GM19238 (cell line): Measurements from ENCODE around the gene ZDHHC14.
A peak's percentile ranks its signal among the peaks of the same experiment; 100 is the strongest.
"Not testable (repeated sequence)": the region's sequence is repeated elsewhere in the genome, so short reads cannot be mapped to it uniquely, and the experiment has no call there.

Source experiments
- DNase-seq: peaks from one replicate; pipeline ENCODE4 v3.0.0; 2011; ENCODE audit warnings: low spot score; ENCODE audit not compliant: insufficient read length

Gene ZDHHC14

DNA sequence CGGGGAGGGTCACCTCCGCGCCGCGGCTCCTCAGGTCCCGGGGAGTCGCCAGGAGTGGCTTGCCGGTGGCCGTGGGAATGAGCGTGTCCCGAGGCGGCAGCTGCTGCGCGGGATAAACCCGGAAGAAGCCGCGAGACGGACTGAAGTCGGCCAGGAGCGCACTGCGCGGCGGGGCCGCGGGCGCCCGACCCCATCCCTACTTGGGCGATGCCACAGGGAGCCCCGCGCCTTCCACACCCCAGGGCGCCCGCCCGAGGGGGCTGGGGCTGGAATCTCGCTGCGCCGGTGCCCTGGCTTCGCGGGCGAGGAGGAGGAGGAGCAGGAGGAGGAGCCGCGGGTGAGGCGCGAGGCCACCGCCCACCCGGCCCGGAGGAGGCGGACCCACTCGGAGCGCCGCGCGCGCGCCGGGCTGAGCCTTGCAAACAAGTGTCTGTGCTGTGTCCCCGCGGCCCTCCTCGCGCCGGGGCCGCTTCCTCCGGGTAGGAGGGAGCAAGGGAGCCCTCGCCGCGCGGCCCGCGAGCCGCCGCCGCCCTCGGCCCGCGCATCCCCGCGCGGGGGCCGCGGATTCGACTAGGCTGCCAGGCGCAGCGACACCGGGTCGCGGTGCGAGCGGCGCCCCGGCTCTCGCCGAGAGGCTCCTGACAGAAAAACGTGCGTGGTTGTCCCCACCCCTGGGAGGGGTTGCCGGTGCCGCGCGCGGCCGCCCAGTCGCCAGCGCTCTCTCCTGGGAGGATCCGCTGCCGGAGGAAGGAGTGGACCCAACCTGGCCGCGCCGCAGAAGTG, at the start of gene ZDHHC14:
Gene ZDHHC14, plus strand, starts transcription at position 412 of the 783 bp plus-strand sequence.
- peak; percentile 79 for DNase-seq

DNA sequence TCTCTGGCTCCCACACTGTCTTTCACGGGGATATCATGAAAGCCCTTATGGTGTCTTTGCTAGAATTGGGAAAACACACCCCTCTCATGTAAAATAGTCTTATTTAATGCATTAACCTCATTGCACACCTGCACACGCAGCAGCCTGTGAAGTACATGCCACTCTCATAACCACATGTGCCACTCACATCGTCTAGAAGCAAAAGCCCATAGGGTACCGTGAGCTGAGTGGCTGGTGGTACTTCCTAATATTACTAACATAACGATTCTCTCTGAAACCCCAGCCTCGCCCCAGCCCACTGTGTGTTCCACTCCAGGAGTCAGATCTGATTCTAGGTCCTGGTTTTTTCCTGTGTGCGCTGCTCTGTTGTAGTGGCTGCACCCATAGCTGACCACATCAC, 48.2 kb upstream of the ZDHHC14 start:
- no peak for DNase-seq

DNA sequence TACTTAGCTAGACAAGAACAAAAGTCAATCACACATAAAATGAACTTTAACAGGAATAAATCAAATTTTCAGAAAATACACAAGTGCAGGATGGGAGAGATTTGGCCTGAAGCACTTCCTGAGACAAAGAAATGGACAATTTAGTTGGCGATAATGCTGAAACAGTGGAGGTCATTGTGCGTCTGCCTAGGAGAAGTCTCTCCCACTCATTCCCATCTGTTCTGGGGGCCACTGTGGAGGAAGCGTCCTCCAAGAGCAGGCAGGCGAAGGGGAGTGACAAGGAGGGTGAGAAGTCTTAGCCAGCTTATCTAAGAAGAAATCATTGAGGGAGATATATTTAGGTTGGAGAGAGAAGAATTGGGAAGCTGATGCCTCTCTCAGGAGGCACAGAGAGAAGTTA, 47.5 kb upstream of the ZDHHC14 start:
- no peak for DNase-seq

DNA sequence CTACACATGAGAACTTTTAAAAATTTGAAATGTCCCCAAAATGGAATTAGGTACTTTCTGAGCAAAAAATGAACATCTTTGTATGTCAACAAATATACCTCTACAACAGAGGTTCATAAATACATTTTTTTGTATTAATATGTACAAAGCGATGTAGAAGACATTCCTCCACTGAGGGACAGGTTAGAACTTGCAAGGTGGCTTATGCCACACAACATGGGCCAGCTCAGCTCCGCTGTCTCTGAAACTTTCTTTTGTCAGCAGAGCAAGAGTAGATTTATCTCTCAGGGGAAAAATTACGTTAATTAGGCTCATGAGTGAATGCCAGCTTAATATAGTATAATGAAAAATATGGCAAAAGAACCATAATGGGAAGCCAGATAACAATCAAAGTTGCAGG, 47.0 kb upstream of the ZDHHC14 start:
- DNase-seq, result no peak

DNA sequence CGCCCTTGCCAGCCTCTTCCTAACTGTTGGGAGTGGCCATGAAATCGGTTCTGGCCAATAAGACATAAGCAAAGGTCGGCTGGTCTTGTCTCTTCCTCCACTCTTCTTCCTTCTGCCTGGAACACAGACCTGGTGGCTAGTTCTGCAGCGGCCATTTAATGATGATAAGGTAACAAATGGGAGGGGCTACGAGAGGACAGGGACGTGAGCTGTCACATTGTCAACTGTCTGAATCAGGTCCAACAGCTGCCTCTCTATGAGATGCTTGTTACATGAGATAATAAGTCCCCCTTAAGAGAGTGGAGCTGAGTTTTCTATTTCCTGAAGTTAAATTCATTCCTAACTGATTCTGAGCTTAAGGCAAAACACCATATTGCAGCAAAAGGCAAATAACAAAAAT, 45.2 kb upstream of the ZDHHC14 start:
- DNase-seq, result no peak

DNA sequence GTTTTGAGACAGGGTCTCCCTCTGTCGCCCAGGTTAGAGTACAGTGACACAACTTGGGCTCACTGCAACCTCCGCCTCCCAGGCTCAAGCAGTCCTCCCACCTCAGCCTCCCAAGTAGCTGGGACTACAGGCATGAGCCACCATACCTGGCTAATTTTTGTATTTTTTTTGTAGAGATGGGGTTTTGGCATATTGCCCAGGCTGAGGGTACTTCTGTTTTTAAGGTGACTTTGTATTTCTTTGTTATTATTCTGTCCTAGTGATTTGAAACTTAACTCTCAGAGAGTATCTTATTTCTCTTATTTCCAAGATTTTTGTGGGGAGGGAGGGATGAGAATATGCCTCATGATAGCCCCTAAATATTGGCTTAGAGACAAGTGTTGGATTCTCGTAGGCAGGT, 43.7 kb upstream of the ZDHHC14 start:
- DNase-seq, result not testable (repeated sequence)

DNA sequence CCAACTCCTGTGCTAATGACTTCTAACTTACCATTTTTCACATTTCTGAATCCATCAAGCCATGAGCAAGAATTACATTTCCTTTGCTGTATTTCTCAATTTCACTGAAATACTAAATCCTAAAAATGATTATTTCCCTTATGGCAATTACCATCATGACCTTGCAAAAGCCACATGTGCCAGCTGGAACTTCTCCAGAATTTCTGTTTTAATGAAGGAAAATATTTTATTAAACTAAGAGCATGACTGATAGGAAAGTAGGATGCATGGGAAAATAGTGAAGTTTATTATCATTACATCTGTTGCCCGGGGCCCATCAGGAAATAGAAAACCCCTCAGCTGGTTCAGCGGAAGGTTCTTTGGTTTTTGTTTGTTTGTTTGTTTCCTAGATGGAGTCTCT, 43.2 kb upstream of the ZDHHC14 start:
- DNase-seq, result no peak

DNA sequence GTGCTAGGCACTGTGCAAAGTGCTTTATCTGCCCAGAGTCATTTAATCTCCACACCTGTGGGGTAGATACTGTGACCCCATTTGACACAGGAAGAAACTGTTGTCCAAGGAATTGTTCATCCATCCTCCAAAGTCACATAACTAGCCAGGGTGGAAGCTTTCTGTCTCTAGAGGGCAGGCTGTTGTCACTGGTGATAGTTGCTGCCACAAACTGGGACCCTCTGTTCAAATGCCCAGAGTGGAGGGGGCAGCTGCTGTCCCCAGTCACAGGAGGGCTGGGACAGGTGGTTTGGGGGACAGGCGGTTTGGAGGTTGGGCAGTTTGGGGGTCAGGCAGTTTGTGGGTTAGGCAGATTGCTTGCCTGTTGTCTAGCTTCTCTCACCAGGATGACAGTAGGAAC, 41.6 kb upstream of the ZDHHC14 start:
- DNase-seq, result no peak

DNA sequence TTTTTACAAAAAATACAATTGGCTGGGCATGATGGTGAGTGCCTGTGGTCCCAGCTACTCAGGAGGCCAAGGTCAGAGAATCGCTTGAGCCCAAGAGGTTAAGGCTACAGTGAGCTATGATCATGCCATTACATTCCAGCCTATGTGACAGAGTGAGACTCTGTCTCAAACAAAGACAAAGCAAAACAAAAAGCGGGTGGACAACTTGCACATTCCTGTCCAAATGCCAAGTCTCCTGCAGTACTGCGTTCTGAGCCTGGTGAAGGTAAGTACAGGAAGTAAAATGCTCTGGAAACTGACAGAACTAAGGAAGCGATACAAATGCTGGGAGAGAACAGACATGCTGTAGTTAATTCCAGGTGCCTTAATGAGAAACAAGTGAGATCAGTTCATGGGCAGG, 37.3 kb upstream of the ZDHHC14 start:
- no peak for DNase-seq

DNA sequence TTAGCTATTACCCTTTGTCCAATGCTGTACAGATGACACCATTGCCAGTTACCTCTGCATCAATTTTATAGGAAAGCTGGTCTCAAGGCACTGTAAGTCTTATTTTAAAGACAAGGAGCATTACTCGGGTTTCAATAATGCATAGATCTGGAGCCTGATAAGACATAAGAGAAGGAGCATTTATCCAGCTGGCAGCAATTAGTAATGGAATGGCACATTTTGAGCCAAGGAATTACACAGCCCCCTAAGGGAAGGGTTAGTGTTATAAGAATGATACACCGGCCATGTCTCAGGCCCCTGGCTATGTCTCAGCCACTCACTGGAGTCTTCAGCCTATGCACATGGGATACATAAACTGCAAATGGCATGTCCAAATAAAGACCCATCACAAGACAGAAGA, 34.6 kb upstream of the ZDHHC14 start:
- no peak for DNase-seq

DNA sequence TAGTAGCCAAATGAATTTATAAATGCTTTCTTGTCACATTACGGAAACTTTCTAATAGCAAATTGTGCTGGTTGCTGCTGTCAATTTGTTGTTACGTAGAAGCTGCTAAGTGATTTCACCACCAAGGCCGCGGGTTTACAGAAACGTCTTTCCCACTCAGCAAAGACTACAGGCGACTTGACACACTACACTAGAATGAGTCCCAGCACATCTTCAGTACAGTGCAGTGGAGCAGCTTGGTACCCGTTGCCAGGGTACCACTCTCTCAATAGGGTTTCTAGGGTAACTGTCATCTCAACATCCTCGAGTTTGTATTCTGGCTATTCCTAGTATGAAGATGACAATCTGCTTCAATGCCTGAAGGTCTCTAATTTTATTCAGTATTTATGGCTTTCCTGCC, 22.7 kb upstream of the ZDHHC14 start:
- DNase-seq, result no peak

DNA sequence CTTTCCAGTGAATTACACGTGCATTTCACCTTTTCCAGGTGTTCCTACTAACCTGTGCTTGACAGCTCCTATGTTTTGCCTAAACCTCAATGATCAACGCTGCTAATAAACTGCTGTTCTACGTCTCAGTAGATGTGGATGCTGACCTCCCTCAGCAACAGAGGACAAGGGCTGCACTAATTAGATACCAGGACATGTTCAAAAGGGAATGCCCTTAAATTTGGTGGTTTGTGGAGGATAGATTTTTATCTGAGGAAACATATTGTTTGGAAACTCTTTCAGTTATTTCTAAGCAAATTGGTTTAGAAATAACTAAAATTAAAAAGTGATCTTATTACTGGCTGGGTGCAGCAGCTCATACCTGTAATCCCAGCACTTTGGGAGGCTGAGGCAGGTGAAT, 19.1 kb upstream of the ZDHHC14 start:
- DNase-seq, result no peak

DNA sequence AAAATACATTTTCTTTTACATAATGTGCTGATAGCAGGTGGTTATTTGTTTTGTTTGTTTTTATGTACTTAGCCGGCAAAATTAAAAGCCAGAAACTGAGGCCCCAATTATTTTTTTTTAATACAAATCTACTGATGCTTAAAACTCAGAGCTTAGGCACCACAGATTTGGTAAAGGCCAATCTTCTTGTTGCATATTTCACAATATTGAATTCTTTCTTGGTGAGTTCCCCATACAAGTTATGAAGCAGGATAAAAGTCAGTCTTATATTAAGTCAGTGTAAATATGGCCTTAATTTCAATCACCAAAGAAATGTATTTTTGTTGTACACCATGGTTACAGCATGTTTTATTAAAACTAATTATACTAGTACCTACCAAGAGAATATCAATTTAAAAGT, 16.3 kb upstream of the ZDHHC14 start:
- no peak for DNase-seq

DNA sequence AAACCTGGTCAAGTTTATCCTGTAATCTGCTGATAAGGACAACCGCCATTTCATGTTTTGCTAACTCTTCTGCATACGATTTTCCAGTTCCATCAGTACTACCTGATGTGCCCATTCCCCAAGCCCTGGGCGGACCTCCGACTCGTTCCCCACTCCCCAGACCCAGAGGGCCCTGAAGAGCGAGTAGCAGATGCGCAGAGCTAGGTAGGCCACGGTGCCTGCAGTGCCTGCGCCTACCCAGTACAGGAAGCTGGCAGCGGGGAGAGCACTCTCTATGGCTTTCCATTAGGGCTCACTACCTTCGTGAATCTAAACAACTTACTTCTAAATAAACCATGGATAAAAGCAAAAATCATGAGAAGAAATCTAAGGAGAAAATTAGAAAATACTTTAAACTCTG, 14.3 kb upstream of the ZDHHC14 start:
- DNase-seq, result no peak

DNA sequence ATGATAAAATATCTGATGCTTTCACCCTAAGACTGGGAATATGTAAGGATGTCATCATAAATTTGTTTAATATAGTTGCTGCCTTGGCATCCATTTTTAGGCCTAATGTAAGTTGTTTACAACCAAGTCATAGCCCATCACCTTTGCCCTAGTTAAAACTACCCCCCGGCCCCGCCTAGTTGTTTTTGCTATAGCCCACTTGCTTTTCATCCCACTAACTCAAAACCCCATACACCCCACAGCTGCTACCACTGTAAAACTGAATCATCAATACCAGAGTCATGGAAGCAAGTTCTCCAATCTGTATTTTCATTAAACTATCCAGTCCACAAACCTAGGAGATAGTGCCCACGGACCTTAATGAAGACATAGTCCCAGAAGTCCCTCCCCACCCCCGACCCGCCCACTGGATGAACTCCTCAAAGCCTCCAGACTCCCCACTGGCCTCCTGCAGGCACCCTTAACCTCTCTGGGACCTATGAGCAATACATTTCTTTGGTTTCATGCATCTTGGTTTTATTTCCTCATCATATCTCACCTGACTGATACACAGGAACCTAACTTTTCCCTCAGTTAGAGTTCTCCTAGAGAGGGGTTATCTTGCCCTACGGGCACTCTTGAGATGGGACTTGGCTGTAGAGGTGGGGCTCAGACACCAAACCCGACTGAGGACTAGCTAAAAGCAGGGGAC, 12.5 kb upstream of the ZDHHC14 start:
- no peak for DNase-seq

DNA sequence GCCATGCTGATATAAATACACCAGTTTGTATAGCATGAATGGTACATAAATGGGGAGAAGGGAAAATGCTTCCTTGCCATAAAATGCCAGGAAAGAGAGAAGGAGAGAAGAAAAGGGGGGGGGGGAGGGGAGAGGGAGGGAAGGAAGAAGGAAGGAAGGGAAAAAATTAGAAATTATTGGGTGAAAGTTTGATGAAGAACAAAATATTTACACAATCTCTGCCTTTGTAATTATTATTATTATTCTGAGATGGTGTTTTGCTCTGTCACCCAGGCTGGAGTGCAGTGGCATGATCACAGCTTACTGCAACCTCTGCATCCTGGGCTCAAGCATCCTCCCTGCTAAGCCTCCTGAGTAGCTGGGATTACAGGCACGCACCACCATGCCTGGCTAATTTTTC, 10.2 kb upstream of the ZDHHC14 start:
- DNase-seq, result no peak

DNA sequence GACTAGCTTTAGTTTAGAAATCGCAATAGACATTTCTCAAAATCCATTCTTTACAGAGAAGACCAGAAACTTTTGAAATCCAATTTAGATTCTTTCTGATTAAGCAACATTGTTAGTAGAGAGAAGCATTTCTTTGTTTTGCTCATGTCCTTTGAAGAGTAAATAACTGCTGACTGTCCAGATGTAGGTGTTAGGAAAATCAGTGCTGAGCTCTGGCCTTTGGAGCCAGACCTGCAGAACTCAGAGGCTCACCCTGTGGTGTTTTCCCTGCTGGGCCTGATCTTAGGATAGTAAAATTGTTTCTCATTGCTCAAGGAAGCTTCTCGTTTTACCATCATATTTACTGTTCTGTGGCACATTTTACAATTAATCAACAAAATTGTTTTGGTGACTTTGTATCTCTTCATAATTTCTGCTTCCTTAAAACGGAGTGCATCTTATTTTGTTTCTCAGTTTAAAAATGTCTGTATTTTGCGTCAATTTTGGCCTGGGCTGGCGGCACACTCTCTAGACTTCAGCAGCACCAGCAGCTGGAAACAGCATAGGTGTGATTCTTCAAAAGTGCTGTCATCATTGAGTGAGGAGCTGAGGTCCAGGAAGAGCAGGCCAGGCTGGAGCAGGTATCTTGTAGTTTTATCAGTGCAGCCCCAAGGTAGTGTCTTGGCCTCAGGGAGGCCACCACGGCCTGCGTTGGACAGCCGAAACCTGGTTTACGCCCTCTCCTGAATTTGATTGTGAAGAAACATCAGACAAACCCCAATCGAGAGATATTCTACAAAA, 8.3 kb upstream of the ZDHHC14 start:
- no peak for DNase-seq

DNA sequence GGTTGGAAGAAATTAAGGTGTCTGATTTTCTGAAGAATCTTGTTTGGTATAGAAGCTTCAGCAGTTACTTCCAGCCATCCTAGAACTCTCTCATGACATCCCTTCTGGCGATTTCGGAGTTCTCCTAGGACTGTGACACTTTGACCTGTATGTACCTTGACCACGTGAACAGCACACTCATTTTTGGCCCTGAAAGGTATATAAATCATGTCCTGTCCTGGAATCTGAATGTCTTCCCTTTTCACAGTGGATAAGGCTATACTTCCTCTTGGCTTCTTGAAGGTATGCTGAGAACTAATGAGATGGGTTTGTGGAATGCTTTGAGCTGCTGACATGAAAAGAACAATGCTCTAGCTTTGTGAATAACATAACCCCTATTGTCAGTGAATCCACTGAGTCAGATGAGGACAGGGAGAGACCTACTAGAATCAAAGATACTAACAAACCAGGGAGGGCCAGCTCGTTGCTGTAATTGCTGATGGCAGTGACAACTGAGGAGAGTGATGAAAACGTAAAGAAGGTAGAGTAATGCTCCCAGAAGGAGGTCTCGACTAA, 6.0 kb upstream of the ZDHHC14 start:
- no peak for DNase-seq

DNA sequence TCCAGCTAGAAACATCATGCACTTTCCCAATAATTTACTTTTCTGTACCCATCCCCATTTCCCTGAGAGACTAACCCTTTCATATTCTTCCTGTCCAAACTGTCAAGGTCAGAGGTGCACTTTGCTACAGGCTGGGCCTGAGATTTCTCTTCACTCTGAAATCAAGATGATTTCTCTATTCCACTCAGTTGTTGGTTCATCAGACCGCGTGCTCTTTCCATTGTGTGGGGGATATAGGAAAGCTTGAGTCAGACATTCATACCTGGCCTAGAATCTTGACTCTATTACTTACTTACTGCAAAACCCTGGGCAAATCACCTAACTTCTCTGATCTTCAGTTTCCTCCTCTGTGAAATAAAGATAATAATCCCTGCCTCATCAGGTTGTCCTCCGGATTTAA, 4.7 kb upstream of the ZDHHC14 start:
- DNase-seq, result no peak

DNA sequence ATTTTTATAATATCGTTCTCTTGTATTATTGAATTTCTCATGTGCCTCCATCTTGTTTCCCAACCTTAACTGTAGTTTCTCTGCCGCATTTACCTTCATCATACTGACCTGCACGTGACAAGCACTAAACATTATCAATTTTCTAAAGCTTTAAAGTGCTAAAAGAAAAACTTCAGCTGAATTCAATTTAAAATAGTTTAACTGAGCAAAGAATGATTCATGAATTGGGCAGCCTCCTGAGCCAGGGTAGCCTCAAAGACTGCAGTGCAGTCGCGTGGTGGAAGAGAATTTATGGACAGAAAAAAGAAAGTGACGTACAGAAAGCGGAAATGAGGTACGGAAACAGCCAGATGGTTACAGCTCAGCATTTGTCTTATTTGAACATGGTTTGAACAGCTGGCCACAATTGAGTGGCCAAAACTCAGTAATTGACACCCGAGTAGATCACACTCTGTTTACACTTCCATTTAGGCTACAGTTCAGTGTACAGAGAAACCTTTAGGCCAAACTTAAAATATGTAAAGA, 4.2 kb upstream of the ZDHHC14 start:
- DNase-seq, result no peak

DNA sequence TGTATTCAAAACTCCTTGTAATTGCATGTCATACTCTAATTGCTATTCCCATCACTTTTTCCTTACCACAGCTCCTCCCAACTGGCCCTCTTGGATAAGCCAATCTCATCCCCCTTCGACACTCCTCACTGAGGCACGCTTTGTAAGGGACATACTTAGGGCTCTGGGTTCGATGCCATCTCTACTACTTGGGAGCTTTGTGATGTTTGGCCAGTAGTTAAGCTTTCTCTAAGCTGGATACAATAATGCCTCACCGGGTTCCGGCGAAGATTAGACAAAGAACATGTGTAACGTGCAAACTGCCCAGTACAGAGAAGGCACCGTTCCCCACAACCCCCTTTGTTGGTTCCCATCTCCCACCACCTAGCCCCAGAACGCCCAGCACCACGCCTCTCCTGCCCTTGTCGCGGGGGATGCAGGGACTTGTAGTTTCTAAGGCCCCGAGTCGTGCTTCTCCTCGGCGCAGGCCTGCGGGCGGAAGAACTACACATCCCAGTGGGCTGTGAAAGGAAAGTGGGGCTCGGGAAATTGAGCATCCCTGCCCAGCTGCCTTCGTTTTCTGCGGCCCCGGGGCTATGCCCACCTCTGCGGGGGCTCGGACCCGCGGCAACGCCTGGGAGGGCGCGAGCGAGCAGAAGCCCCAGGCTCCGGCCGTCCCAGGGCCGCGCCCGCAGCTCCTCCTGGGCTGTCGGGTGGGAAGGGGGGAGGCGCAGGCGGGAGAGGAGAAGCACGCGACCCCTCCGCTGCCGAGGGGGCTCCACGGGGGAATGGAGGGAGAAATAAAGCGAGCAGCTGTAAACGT, 1.1 kb upstream of the ZDHHC14 start:
- DNase-seq, result peak; percentile 73
